GM21717 (cell line): ENCODE data around the gene PCYT2.
A peak's percentile ranks its signal among the peaks of the same experiment; 100 is the strongest.

Experiments used
- ATAC-seq: cut with Tn5 transposase; IDR thresholded peaks from one replicate; pipeline ENCODE4 v1.9.1; 2021; ENCODE audit warnings: mild to moderate bottlenecking, moderate library complexity; ENCODE audit not compliant: unreplicated experiment

PCYT2 gene

GRCh38 chr17:81902023-81902652 lies 9.1 kb downstream of the PCYT2 start, which contains the start of gene NPB:
Gene NPB, plus strand, starts transcription at chr17:81902238. Its CDS starts 40 bp downstream, at chr17:81902278.
- ATAC-seq: no peak

GRCh38 chr17:81901167-81902022 lies 9.8 kb downstream of the PCYT2 start:
- no peak for ATAC-seq

GRCh38 chr17:81900181-81900820 lies 10.9 kb downstream of the PCYT2 start:
- no peak for ATAC-seq

- no peak for ATAC-seq
Observed at GRCh38 chr17:81899514-81900166, 11.6 kb downstream of the PCYT2 start.

- no peak for ATAC-seq
Observed at GRCh38 chr17:81898885-81899284, 12.3 kb downstream of the PCYT2 start.

GRCh38 chr17:81898029-81898866 lies 13.0 kb downstream of the PCYT2 start:
- no peak for ATAC-seq

GRCh38 chr17:81895400-81895799 lies 15.8 kb downstream of the PCYT2 start:
- ATAC-seq: no peak

- peak; percentile 23 for ATAC-seq
Observed at GRCh38 chr17:81891303-81891552, 20.0 kb downstream of the PCYT2 start.

GRCh38 chr17:81890447-81891302 lies 20.5 kb downstream of the PCYT2 start:
- ATAC-seq: no peak

- no peak for ATAC-seq
Observed at GRCh38 chr17:81889602-81890001, 21.6 kb downstream of the PCYT2 start.

- ATAC-seq: no peak
Observed at GRCh38 chr17:81888988-81889595, 22.1 kb downstream of the PCYT2 start.

GRCh38 chr17:81888105-81888987 lies 22.9 kb downstream of the PCYT2 start:
- ATAC-seq: no peak

- no peak for ATAC-seq
Observed at GRCh38 chr17:81885869-81886548, 25.2 kb downstream of the PCYT2 start.

- ATAC-seq: no peak
Observed at GRCh38 chr17:81885454-81885853, 25.7 kb downstream of the PCYT2 start.

GRCh38 chr17:81884968-81885367 lies 26.2 kb downstream of the PCYT2 start:
- no peak for ATAC-seq

- ATAC-seq: no peak
Observed at GRCh38 chr17:81884520-81884919, 26.7 kb downstream of the PCYT2 start.

GRCh38 chr17:81879121-81879520 lies 32.1 kb downstream of the PCYT2 start:
- no peak for ATAC-seq

- no peak for ATAC-seq
Observed at GRCh38 chr17:81878294-81878693, 32.9 kb downstream of the PCYT2 start.
